ENCODE data around the gene SLC1A4.
A peak's percentile ranks its signal among the peaks of the same experiment; 100 is the strongest.
"Not testable (repeated sequence)": the region's sequence is repeated elsewhere in the genome, so short reads cannot be mapped to it uniquely, and the experiment has no call there.

The SLC1A4 gene

GRCh38 chr2:64960819-64961218 lies 28.4 kb upstream of the SLC1A4 start:
- no peak for DNase-seq (ENCODE audit: low read depth, low spot score)
- H3K4me3 ChIP-seq (ENCODE audit: low read length): no peak overlapping the region

DNA sequence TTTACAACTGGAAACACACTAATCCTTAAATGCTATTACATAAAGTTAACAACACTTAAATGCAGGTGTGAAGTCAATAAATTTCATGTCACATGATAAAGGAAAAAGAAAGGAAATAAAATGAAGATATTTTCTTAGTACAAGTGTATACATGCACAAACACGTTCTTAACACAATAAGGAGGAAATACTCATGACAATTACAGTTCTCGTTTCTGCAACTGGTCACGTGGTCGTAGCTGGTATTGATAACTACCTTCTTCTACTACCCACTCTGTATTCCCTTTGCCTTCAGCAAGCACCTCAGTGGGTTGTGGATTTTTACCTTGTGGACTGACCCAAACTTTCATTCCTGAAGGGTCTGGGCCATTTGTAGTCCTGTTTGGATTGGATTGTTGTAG lies 26.1 kb upstream of the SLC1A4 start:
- not testable (repeated sequence) for H3K4me3 ChIP-seq (ENCODE audit: low read length)

GRCh38 chr2:64963719-64964118 lies 25.5 kb upstream of the SLC1A4 start:
- no peak overlapping the region for H3K4me3 ChIP-seq (ENCODE audit: low read length)
- DNase-seq (ENCODE audit: low read depth, low spot score): no peak

More for the DNA sequence above, 26.1 kb upstream of the SLC1A4 start:
- not testable (repeated sequence) for DNase-seq (ENCODE audit: low read depth, low spot score)

DNA sequence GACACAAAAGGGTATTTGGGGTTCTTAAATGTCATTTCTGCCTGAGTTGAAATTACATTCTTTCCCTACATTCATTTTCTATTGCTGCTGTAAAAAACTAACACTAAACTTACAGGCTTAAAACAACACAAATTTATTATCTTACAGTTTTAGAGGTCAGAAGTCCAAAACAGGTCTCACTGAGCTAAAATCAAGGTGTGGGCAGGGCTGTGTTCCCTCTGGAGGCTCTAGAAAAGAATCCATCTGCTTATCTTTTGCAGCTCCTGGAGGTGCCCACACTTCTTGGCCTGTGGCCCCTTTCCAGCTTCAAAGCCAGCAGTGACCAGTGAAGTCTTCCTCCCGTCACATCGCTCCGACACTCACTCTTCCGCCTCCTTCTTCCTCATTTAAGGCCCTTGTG lies 23.2 kb upstream of the SLC1A4 start:
- no peak for DNase-seq (ENCODE audit: low read depth, low spot score)
- H3K4me3 ChIP-seq (ENCODE audit: low read length): no peak overlapping the region

DNA sequence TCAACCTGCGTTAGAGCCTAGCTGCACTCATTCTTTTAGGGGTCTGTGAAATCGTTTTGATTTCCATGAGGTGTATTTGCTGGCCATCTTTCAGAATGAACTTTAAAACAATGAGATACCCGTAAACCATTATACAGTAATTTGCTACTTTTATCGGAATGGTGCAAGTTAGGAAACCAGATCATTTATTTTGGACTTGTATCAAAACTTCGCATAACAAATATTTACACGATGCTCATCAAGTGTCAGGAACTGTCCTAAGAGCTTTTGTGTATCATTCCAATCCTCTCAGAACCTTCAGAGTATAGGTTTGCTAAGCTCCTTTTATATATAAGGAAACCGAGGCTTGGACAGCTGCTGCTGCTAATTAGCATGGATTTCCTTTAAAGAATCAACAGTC lies 22.4 kb upstream of the SLC1A4 start:
- H3K4me3 ChIP-seq (ENCODE audit: low read length): no peak overlapping the region
- no peak for DNase-seq (ENCODE audit: low read depth, low spot score)

DNA sequence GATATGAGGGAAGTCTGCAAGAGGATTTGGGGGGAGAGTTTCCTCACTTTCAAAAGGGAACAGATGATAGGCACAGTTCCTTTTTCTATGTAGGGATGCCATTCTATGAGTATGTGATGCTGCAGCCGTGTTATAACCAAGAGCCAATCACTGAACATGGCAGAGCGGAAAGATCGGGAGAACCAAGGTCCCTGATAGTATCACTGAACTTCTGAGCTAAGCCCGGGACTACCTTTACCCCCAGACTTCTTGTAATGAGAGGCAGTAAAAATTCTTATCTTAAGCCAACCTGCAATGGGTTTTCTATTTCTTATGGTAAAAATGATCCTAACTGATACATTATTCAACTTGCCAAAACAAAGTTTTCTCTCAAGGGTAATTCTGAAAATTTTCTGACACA lies 21.6 kb upstream of the SLC1A4 start:
- H3K4me3 ChIP-seq (ENCODE audit: low read length): no peak overlapping the region
- DNase-seq (ENCODE audit: low read depth, low spot score): no peak

- H3K4me3 ChIP-seq (ENCODE audit: low read length); DNase-seq (ENCODE audit: low read depth, low spot score): not testable (repeated sequence)
These were observed 20.1 kb upstream of the SLC1A4 start for GRCh38 chr2:64969086-64969485.

DNA sequence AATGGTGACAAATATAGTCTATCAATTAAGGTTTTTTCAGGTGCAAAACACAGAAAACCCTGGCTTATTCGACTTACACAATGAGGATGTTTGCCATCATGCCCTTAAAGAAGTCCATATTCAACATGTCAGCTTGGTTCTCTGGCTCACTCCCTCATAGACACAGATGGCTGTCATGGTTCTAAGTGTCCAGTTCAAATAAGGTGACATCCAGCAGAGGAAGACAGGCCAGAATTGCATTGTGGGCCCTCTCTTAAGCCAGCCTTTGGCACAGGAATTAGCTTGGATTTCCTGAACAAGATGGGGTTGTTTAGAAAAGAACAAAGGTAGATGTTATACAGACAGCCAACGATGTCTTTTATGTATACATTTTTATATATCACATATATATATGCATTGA lies 18.7 kb upstream of the SLC1A4 start:
- no peak overlapping the region for H3K4me3 ChIP-seq (ENCODE audit: low read length)
- no peak for DNase-seq (ENCODE audit: low read depth, low spot score)

- H3K4me3 ChIP-seq (ENCODE audit: low read length): no peak overlapping the region
- no peak for DNase-seq (ENCODE audit: low read depth, low spot score)
These were observed 16.8 kb upstream of the SLC1A4 start for GRCh38 chr2:64972426-64972825.

DNA sequence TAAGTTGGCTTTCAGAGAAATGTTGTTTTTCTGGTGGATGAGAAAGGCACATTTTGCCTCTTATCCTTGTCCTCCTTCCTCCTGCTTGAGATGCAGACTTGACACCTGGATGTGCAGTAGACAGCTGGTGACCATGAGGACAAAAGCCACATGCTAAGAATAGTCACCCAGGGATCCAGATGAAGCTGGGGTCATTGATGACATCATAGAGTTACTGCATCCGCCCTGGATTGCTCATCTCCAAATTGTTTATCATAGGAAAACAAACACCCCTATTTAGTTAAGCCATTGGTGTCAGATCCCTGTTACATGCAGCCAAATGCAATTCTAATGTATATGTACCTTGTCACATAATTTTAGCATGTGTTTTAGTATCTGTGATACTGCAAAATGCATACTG lies 16.3 kb upstream of the SLC1A4 start:
- H3K4me3 ChIP-seq (ENCODE audit: low read length): no peak overlapping the region
- no peak for DNase-seq (ENCODE audit: low read depth, low spot score)

DNA sequence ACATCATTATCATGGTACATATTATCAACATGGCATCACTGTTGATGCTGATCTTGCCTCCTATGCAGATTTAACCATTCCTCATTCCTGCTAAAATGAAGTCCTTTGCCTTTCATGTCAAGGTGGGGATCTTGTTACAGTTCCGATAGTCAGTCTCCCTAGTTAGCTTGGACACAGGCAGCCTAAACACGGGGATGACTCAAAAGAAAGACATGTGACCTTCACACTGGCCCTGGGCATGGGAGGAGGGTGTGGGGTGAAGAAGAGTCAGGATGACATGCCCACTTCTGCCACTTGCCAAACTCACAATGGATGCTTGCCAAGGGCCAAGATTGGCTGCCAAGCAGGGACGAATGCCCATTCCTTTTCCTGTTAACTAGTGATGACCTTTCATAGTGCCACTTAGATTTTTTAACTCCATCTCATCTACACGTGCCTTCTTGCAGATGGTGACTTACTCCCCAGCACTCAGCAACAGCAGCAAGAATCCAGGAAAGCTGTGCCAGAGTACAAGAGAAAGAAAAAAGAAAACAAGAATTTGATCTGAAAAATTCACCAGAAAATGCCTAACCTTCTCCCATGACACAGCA lies 13.9 kb upstream of the SLC1A4 start:
- H3K4me3 ChIP-seq (ENCODE audit: low read length): no peak overlapping the region
- no peak for DNase-seq (ENCODE audit: low read depth, low spot score)

GRCh38 chr2:64976276-64976675 lies 12.9 kb upstream of the SLC1A4 start:
- no peak for DNase-seq (ENCODE audit: low read depth, low spot score)
- H3K4me3 ChIP-seq (ENCODE audit: low read length): no peak overlapping the region

GRCh38 chr2:64978514-64979268 lies 10.5 kb upstream of the SLC1A4 start:
- peak; percentile 19 for DNase-seq (ENCODE audit: low read depth, low spot score)
- no peak overlapping the region for H3K4me3 ChIP-seq (ENCODE audit: low read length)

DNA sequence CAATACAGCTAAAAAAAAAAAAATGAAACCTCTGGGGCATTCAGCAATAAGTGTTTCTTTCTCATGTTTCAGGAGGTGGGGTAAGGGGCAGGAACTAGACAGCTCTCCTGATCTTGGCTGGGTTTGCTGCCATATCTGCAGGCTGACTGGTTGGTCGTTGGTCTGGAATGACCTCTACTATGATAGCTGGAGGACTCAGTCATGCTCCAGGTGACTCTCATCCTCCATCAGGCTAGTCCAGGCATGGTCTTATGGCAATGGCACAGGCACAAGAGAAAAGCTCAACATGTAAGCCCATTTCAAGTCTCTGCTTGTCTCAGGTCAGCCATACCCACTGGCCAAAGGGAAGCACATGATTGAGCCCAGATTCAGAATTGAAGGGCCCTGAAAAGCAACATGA lies 9.5 kb upstream of the SLC1A4 start:
- DNase-seq (ENCODE audit: low read depth, low spot score): no peak
- H3K4me3 ChIP-seq (ENCODE audit: low read length): no peak overlapping the region

- no peak overlapping the region for H3K4me3 ChIP-seq (ENCODE audit: low read length)
- DNase-seq (ENCODE audit: low read depth, low spot score): no peak
These were observed 9.0 kb upstream of the SLC1A4 start for GRCh38 chr2:64980183-64980582.

DNA sequence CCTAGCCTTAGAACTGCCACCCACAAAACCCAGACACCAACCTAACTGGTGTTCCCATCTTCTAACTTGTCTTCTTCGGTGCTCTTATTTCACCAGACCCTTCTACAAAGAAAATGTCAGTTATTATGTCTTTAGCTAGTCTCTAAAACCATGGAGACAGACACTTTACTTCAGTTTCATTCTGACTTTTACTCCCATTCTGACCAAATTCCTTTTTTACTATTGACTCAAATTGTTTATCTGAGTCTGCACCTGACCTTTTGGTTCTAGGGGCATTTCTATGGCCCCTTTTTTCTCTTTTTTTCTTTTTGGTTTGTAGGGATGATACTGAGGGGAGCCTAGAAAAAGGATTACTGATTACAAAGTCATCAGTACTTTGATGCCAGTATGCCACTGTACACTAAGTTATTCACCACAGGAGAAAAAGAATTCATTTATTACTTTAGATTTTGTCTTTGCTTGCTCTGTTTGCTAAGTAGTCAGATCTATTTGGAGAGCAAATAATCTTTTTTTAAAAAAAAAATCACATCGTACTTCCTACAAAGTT lies 6.8 kb upstream of the SLC1A4 start:
- no peak for DNase-seq (ENCODE audit: low read depth, low spot score)
- no peak overlapping the region for H3K4me3 ChIP-seq (ENCODE audit: low read length)

DNA sequence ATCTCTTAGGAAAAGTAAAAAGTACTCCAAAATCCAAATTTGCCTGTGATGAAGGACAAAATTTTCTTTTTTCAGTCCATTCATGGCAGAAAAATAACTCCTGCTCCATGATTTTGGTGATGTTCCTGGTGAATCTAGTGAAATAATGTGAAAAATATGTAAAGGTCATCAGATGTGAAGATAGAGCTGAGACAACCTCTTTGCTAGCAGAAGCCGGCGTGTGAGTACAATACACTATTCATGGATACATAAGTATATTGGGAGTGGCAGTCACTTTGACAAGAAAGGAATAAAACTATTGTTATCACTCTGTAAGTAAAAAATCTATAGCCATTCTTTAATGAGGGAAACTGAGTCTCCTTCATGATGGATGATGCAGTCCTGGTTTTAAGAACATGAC lies 6.3 kb upstream of the SLC1A4 start:
- no peak for DNase-seq (ENCODE audit: low read depth, low spot score)

DNA sequence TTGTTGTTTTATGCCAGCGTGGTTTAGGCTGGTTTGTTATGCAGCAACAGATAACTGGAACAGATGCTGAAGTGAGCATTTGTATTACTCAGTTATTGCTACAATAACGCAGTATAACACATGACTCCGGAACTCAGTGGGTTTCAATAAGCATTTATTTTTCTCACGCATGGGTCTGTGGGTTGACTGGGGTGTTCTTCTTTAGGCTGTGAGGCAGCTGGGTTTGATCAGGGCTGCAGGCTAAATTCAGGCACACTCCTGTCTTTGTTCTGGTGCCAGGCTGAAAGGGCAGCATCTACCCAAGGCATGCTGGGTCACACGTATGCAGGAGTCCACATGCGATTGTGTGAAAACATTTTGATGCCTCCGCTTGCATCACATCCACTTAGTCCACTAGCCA lies 3.8 kb upstream of the SLC1A4 start:
- no peak for DNase-seq (ENCODE audit: low read depth, low spot score)
- no peak overlapping the region for H3K4me3 ChIP-seq (ENCODE audit: low read length)

More for the DNA sequence above, 6.3 kb upstream of the SLC1A4 start:
- no peak overlapping the region for H3K4me3 ChIP-seq (ENCODE audit: low read length)

DNA sequence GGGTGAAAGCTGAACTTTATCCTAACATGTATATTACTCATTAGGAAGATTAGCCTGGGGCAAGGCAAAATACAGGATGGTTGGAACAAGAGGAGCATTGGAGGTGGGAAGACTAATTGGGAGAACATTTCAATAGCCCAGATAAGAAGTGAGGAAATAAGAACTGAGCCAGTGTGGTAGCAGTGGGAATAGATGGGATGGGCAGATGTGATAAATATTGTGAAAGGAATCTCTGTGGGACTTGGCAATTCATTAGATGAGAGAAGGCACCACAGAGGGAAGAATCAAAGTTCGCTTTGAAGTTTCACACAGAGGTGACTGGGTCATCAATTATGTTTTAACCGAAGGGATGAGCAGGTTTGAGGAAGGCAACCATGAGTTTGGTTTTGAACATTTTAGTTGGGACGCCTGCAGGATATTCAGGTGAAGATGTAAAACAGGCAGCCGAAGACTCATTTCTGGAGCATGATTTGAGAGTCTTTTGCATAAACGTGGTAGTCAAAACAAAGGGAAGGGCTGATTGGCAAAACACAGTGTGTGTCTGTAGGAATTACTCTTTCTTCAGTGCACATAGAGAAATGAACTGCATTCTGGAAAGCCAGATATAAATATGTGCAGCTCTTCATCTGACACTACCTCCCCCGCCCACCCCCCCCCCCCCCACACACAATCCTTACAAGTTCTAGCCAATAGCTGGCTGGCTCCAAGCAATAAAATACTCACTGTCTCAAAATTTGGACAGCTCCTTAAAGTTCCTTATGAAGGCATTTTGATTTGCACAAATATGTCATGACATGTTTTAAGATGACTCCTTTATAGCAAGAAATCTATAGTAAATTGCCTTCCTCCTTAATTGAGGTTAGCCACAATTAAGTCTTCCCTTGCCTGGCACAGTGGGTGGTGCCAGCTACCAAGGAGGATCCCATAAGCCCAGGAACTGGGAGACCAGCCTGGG lies 1.9 kb upstream of the SLC1A4 start:
- no peak overlapping the region for H3K4me3 ChIP-seq (ENCODE audit: low read length)
- DNase-seq (ENCODE audit: low read depth, low spot score): no peak

GRCh38 chr2:64987956-64988419 lies 1.2 kb upstream of the SLC1A4 start:
- peak overlapping the region; percentile 74 for H3K4me3 ChIP-seq (ENCODE audit: low read length)
- DNase-seq (ENCODE audit: low read depth, low spot score): no peak
